ENCODE measurements around the gene KIR2DL1. TPM values are rescaled to one million over a fixed set of nuclear protein-coding genes. Genes with fewer than 3 reads are reported as not detected.
"Not testable (repeated sequence)": the region's sequence is repeated elsewhere in the genome, so short reads cannot be mapped to it uniquely, and the experiment has no call there.

KIR2DL1 gene
- polyA plus RNA-seq, 3 donors = not detected

GRCh38 chr19:54758577-54758976 is 11.0 kb upstream of the KIR2DL1 start:
- H3K27me3 Mint-ChIP-seq (ENCODE audit: low read depth in 3 of 3); H3K4me1 Mint-ChIP-seq; H3K27me3 ChIP-seq (ENCODE audit: control insufficient read depth in 2 of 2, insufficient read depth in 2 of 2, low read length in 2 of 2); H3K27ac ChIP-seq (ENCODE audit: low read depth in 1 of 2, low read length in 2 of 2); H3K9ac ChIP-seq (ENCODE audit: insufficient read depth, low read length, poor library complexity, severe bottlenecking); H3K36me3 ChIP-seq (replicated peaks in 1 of 2; ENCODE audit: control insufficient read depth in 1 of 2, insufficient read depth in 2 of 2, low read length in 2 of 2); H3K36me3 Mint-ChIP-seq; H2AFZ ChIP-seq (ENCODE audit: insufficient read depth, low read depth, low read length, poor library complexity, severe bottlenecking); H3K4me1 ChIP-seq (ENCODE audit: control insufficient read depth in 1 of 2, insufficient read depth in 2 of 2, low read length in 2 of 2); H3K9me3 ChIP-seq (replicated peaks in 1 of 2; ENCODE audit: control insufficient read depth in 1 of 2, insufficient read depth in 1 of 2, low read length in 2 of 2); H3K4me3 ChIP-seq (replicated peaks in 1 of 3; ENCODE audit: low read depth in 2 of 3, low read length in 3 of 3); H3K4me2 ChIP-seq (replicated peaks; ENCODE audit: extremely low read depth, low read length, poor library complexity, severe bottlenecking); H4K20me1 ChIP-seq (ENCODE audit: insufficient read depth, low read length); H3K9me3 Mint-ChIP-seq; H3K79me2 ChIP-seq (ENCODE audit: insufficient read depth, low read length); intact Hi-C loops (cut with micrococcal nuclease): not testable (repeated sequence)
- WGBS (ENCODE audit: insufficient coverage) = 54% methylated on average over 4 of the region's 6 CpGs
- peak overlapping the region in 1 of 2 donors; percentile 4 for H3K4me3 Mint-ChIP-seq
- peak; percentile 65 to 83 (median 71) for DNase-seq
- H3K27ac Mint-ChIP-seq = peak overlapping the region in 6 of 7 donors; percentile 47 to 86 (median 76)

- peak overlapping the region; percentile 77 to 97 (median 91) for H3K27ac Mint-ChIP-seq
- H3K27ac ChIP-seq (ENCODE audit: low read depth in 1 of 2, low read length in 2 of 2) = peak overlapping the region; percentile 52 to 75
- not testable (repeated sequence) for H3K27me3 Mint-ChIP-seq (ENCODE audit: low read depth in 3 of 3)
Observed at GRCh38 chr19:54764219-54764618, 5.4 kb upstream of the KIR2DL1 start.

GRCh38 chr19:54766464-54766863 is 3.1 kb upstream of the KIR2DL1 start:
- H3K9me3 ChIP-seq (replicated peaks in 1 of 2; ENCODE audit: control insufficient read depth in 1 of 2, insufficient read depth in 1 of 2, low read length in 2 of 2); H3K27ac Mint-ChIP-seq; H3K27me3 Mint-ChIP-seq (ENCODE audit: low read depth in 3 of 3); H4K20me1 ChIP-seq (ENCODE audit: insufficient read depth, low read length); H3K9ac ChIP-seq (ENCODE audit: insufficient read depth, low read length, poor library complexity, severe bottlenecking); intact Hi-C loops (cut with micrococcal nuclease); DNase-seq; H3K27me3 ChIP-seq (ENCODE audit: control insufficient read depth in 2 of 2, insufficient read depth in 2 of 2, low read length in 2 of 2); H3K36me3 Mint-ChIP-seq; H3K27ac ChIP-seq (ENCODE audit: low read depth in 1 of 2, low read length in 2 of 2); H3K36me3 ChIP-seq (replicated peaks in 1 of 2; ENCODE audit: control insufficient read depth in 1 of 2, insufficient read depth in 2 of 2, low read length in 2 of 2); H3K4me3 Mint-ChIP-seq; H3K79me2 ChIP-seq (ENCODE audit: insufficient read depth, low read length); H3K4me2 ChIP-seq (replicated peaks; ENCODE audit: extremely low read depth, low read length, poor library complexity, severe bottlenecking); H3K4me3 ChIP-seq (replicated peaks in 1 of 3; ENCODE audit: low read depth in 2 of 3, low read length in 3 of 3); H2AFZ ChIP-seq (ENCODE audit: insufficient read depth, low read depth, low read length, poor library complexity, severe bottlenecking): not testable (repeated sequence)
- no CpG with 5 or more reads among the region's 4 CpGs for WGBS (ENCODE audit: insufficient coverage)
- Mint-ChIP-seq H3K4me1 (peaks cover 22% of the 10 kb centered on the region), H3K9me3 (peaks cover 6 to 15% (median 8%) of the 10 kb centered on the region in 7 donors)
- H3K4me1 ChIP-seq (ENCODE audit: control insufficient read depth in 1 of 2, insufficient read depth in 2 of 2, low read length in 2 of 2) = peaks cover 20 to 23% of the 10 kb centered on the region in 2 donors

More at GRCh38 chr19:54764219-54764618, 5.4 kb upstream of the KIR2DL1 start:
- Mint-ChIP-seq H3K9me3 (peaks cover 6 to 15% (median 8%) of the 10 kb centered on the region in 7 donors), H3K4me1 (peaks cover 22% of the 10 kb centered on the region)
- H3K4me3 Mint-ChIP-seq; H3K36me3 Mint-ChIP-seq; H3K79me2 ChIP-seq (ENCODE audit: insufficient read depth, low read length); H2AFZ ChIP-seq (ENCODE audit: insufficient read depth, low read depth, low read length, poor library complexity, severe bottlenecking); H3K4me2 ChIP-seq (replicated peaks; ENCODE audit: extremely low read depth, low read length, poor library complexity, severe bottlenecking); H3K4me3 ChIP-seq (replicated peaks in 1 of 3; ENCODE audit: low read depth in 2 of 3, low read length in 3 of 3); intact Hi-C loops (cut with micrococcal nuclease); H3K36me3 ChIP-seq (replicated peaks in 1 of 2; ENCODE audit: control insufficient read depth in 1 of 2, insufficient read depth in 2 of 2, low read length in 2 of 2); H3K9ac ChIP-seq (ENCODE audit: insufficient read depth, low read length, poor library complexity, severe bottlenecking); H4K20me1 ChIP-seq (ENCODE audit: insufficient read depth, low read length); H3K27me3 ChIP-seq (ENCODE audit: control insufficient read depth in 2 of 2, insufficient read depth in 2 of 2, low read length in 2 of 2); H3K9me3 ChIP-seq (replicated peaks in 1 of 2; ENCODE audit: control insufficient read depth in 1 of 2, insufficient read depth in 1 of 2, low read length in 2 of 2): not testable (repeated sequence)
- WGBS (ENCODE audit: insufficient coverage) = 6% methylated on average over 6 of the region's 8 CpGs
- H3K4me1 ChIP-seq (ENCODE audit: control insufficient read depth in 1 of 2, insufficient read depth in 2 of 2, low read length in 2 of 2) = peaks cover 20 to 23% of the 10 kb centered on the region in 2 donors
- peak; percentile 89 to 99 (median 97) for DNase-seq

GRCh38 chr19:54770511-54770910 is 918 bp downstream of the KIR2DL1 start:
- not testable (repeated sequence) for H3K27ac ChIP-seq (ENCODE audit: low read depth in 1 of 2, low read length in 2 of 2); H3K9me3 ChIP-seq (replicated peaks in 1 of 2; ENCODE audit: control insufficient read depth in 1 of 2, insufficient read depth in 1 of 2, low read length in 2 of 2); H3K36me3 ChIP-seq (replicated peaks in 1 of 2; ENCODE audit: control insufficient read depth in 1 of 2, insufficient read depth in 2 of 2, low read length in 2 of 2); H3K9ac ChIP-seq (ENCODE audit: insufficient read depth, low read length, poor library complexity, severe bottlenecking); H3K4me1 Mint-ChIP-seq; H3K27me3 ChIP-seq (ENCODE audit: control insufficient read depth in 2 of 2, insufficient read depth in 2 of 2, low read length in 2 of 2); H3K36me3 Mint-ChIP-seq; H3K4me3 Mint-ChIP-seq; H3K4me2 ChIP-seq (replicated peaks; ENCODE audit: extremely low read depth, low read length, poor library complexity, severe bottlenecking); H3K79me2 ChIP-seq (ENCODE audit: insufficient read depth, low read length); H3K4me3 ChIP-seq (replicated peaks in 1 of 3; ENCODE audit: low read depth in 2 of 3, low read length in 3 of 3); H2AFZ ChIP-seq (ENCODE audit: insufficient read depth, low read depth, low read length, poor library complexity, severe bottlenecking); H3K4me1 ChIP-seq (ENCODE audit: control insufficient read depth in 1 of 2, insufficient read depth in 2 of 2, low read length in 2 of 2); DNase-seq; H4K20me1 ChIP-seq (ENCODE audit: insufficient read depth, low read length)
- Mint-ChIP-seq H3K9me3 (peaks cover 4 to 13% (median 5%) of the 10 kb centered on the region in 7 donors), H3K27me3 (ENCODE audit: low read depth in 3 of 3) (peaks cover 5 to 18% (median 12%) of the 10 kb centered on the region in 3 donors), H3K27ac (peak overlapping the region in 2 of 7 donors; percentile 20 to 52)
- WGBS (ENCODE audit: insufficient coverage) = 96% methylated on average over 3 of the region's 4 CpGs
- intact Hi-C loops (cut with micrococcal nuclease) = loop anchor here in 1 of 2 donors (10.0 kb wide), 1 partner anchor 246 kb away; no protein-coding TSS in a partner anchor
